PFSK-1 (cell line): Measurements from ENCODE around the gene TOP1. TPM values are rescaled to one million over a fixed set of nuclear protein-coding genes. Genes with fewer than 3 reads are reported as not detected.
A peak's percentile ranks its signal among the peaks of the same experiment; 100 is the strongest.

Experiments
- FOXP2 ChIP-seq: optimal IDR thresholded peaks from 2 replicates; pipeline ENCODE3; 2011; ENCODE audit warnings: borderline replicate concordance, control low read depth, inconsistent platforms; ENCODE audit not compliant: insufficient read depth; ENCODE audit errors: extremely low read length, extremely low read depth
- POLR2AphosphoS5 ChIP-seq: IDR thresholded peaks from 2 replicates; pipeline ENCODE4 v1.6.1; 2012; ENCODE audit warnings: low read depth, mild to moderate bottlenecking, control low read depth, low read length, moderate library complexity
- REST ChIP-seq, 2 experiments: IDR thresholded peaks; 2 replicates each; pipeline versions ENCODE4 v1.6.1 to v1.8.0; 2011 to 2012; ENCODE audit warnings: low read depth in 2 of 2, low read length in 2 of 2, control low read depth in 1 of 2, inconsistent platforms in 1 of 2, mild to moderate bottlenecking in 1 of 2, moderate library complexity in 1 of 2; ENCODE audit not compliant: insufficient read depth in 1 of 2
- SIN3A ChIP-seq: IDR thresholded peaks from 2 replicates; pipeline ENCODE4 v1.6.1; 2012; ENCODE audit warnings: mild to moderate bottlenecking, low read length, moderate library complexity, borderline replicate concordance; ENCODE audit not compliant: insufficient read depth
- TAF1 ChIP-seq: IDR thresholded peaks from 2 replicates; pipeline ENCODE4 v1.6.1; 2012; ENCODE audit warnings: low read length, control low read depth, borderline replicate concordance; ENCODE audit not compliant: insufficient read depth
- polyA plus RNA-seq: library from polyadenylated mRNA; unstranded; fragments of >200 nt; gene quantifications from one replicate; pipeline ENCODE4 v1.2.1, GENCODE V29; 2012; ENCODE audit warnings: low read depth, missing spikeins; ENCODE audit not compliant: insufficient read length

TOP1 gene
- polyA plus RNA-seq: 51.0 TPM

GRCh38 chr20:41028359-41029149, at the start of gene TOP1:
Gene TOP1 (plus strand): TSS chr20:41028822. CDS start chr20:41029068, 246 bp downstream.
- peak; percentile 99 for TF ChIP-seq SIN3A
- 0 out of 4 replicates have a peak, but pooled peaks have one; percentile 14 to 25 for TF ChIP-seq REST (IDR thresholded peaks at IDR 0.05; ENCODE audit: insufficient read depth in 1 of 2, low read depth in 2 of 2, low read length in 2 of 2)
- TF ChIP-seq FOXP2: peak; percentile 92
- peak; percentile 91 for TF ChIP-seq POLR2AphosphoS5
- peak; percentile 69 for TF ChIP-seq TAF1

- TF ChIP-seq TAF1 (no peak), REST (IDR thresholded peaks at IDR 0.05; ENCODE audit: insufficient read depth in 1 of 2, low read depth in 2 of 2, low read length in 2 of 2) (no peak), FOXP2 (no peak), SIN3A (no peak), POLR2AphosphoS5 (no peak)
These were observed 49.4 kb upstream of the TOP1 start for GRCh38 chr20:40979247-40979646.

GRCh38 chr20:40980106-40980827, 48.4 kb upstream of the TOP1 start:
- TF ChIP-seq SIN3A (no peak), REST (IDR thresholded peaks at IDR 0.05; ENCODE audit: insufficient read depth in 1 of 2, low read depth in 2 of 2, low read length in 2 of 2) (no peak), POLR2AphosphoS5 (no peak), FOXP2 (no peak), TAF1 (no peak)

- TF ChIP-seq FOXP2: no peak
- TF ChIP-seq POLR2AphosphoS5: no peak
- TF ChIP-seq REST (IDR thresholded peaks at IDR 0.05; ENCODE audit: insufficient read depth in 1 of 2, low read depth in 2 of 2, low read length in 2 of 2): no peak
- no peak for TF ChIP-seq TAF1
- TF ChIP-seq SIN3A: no peak
These were observed 47.8 kb upstream of the TOP1 start for GRCh38 chr20:40980828-40981310.
